Stimulated activated CD4-positive, alpha-beta T cell treated with anti-CD3 and anti-CD28 coated beads, Interleukin-12 subunit alpha, Interleukin-12 subunit beta, amount 100 ng/mL, for 24 hours (primary cell): ENCODE measurements around the gene TOP3B.

Experiments used
- DNase-seq, 2 experiments: peaks; one replicate each; pipeline ENCODE4 v3.0.0-alpha.2; 2020; ENCODE audit warnings: low read depth in 2 of 2

Gene TOP3B

GRCh38 chr22:21978564-21979386, 3.8 kb downstream of the TOP3B start:
- DNase-seq, result no peak

- DNase-seq, result no peak
Measured at GRCh38 chr22:21977814-21978213, 4.8 kb downstream of the TOP3B start.

- DNase-seq, result no peak
Measured at GRCh38 chr22:21975854-21976345, 6.7 kb downstream of the TOP3B start.

GRCh38 chr22:21975273-21975672, 7.3 kb downstream of the TOP3B start:
- DNase-seq, result no peak

- DNase-seq, result no peak
Measured at GRCh38 chr22:21974058-21974649, 8.4 kb downstream of the TOP3B start.

GRCh38 chr22:21972806-21973205, 9.8 kb downstream of the TOP3B start:
- DNase-seq, result no peak

- peak in 1 of 2 experiments; percentile 44 for DNase-seq
Measured at GRCh38 chr22:21972293-21972779, 10.3 kb downstream of the TOP3B start.

GRCh38 chr22:21971858-21972275, 10.7 kb downstream of the TOP3B start:
- DNase-seq, result no peak

- no peak for DNase-seq
Measured at GRCh38 chr22:21970800-21971617, 11.6 kb downstream of the TOP3B start.

GRCh38 chr22:21970037-21970799, 12.4 kb downstream of the TOP3B start:
- DNase-seq, result no peak

GRCh38 chr22:21968452-21969129, 14.0 kb downstream of the TOP3B start:
- no peak for DNase-seq

GRCh38 chr22:21967693-21968271, 14.8 kb downstream of the TOP3B start:
- no peak for DNase-seq

GRCh38 chr22:21966643-21967516, 15.7 kb downstream of the TOP3B start:
- DNase-seq, result no peak

GRCh38 chr22:21965762-21966288, 16.8 kb downstream of the TOP3B start:
- DNase-seq, result no peak

GRCh38 chr22:21964918-21965484, 17.6 kb downstream of the TOP3B start:
- no peak for DNase-seq

GRCh38 chr22:21964234-21964633, 18.4 kb downstream of the TOP3B start:
- no peak for DNase-seq

- DNase-seq, result no peak
Measured at GRCh38 chr22:21963790-21964211, 18.8 kb downstream of the TOP3B start.

- DNase-seq, result no peak
Measured at GRCh38 chr22:21963286-21963685, 19.3 kb downstream of the TOP3B start.

- DNase-seq, result no peak
Measured at GRCh38 chr22:21962655-21962949, 20.0 kb downstream of the TOP3B start.
